SK-N-SH treated with all-trans-retinoic acid at 6 μM for 48 hours (cell line): ENCODE measurements around the gene GOLGA1.

Experiments
- ATAC-seq: fragments of 200-7000 bp; cut with Tn5 transposase; 3 replicates; pipeline ENCODE4 v1.9.1; 2020; ENCODE audit warnings: mild to moderate bottlenecking, moderate library complexity
- ARNTL ChIP-seq: fragments of 450-650 bp; formaldehyde crosslinking; IDR thresholded peaks from 2 replicates; pipeline ENCODE4 v1.5.0; 2020; ENCODE audit warnings: low read depth, mild to moderate bottlenecking, moderate library complexity, borderline replicate concordance
- BACH2 ChIP-seq: fragments of 250-450 bp; sonication (Bioruptor Pico); IDR thresholded peaks from 2 replicates; pipeline ENCODE4 v1.9.0; 2021; ENCODE audit warnings: mild to moderate bottlenecking, borderline replicate concordance
- CSDC2 ChIP-seq: fragments of 250-450 bp; sonication (Bioruptor Pico); IDR thresholded peaks from 2 replicates; pipeline ENCODE4 v1.5.0; 2020; ENCODE audit warnings: mild to moderate bottlenecking, moderate library complexity
- ESRRG ChIP-seq: fragments of 250-450 bp; sonication (Bioruptor Pico); IDR thresholded peaks from 2 replicates; pipeline ENCODE4 v1.6.1; 2021; ENCODE audit warnings: mild to moderate bottlenecking
- GLIS3 ChIP-seq: fragments of 250-450 bp; sonication (Bioruptor Pico); IDR thresholded peaks from 2 replicates; pipeline ENCODE4 v1.5.0; 2020; ENCODE audit warnings: mild to moderate bottlenecking, moderate library complexity
- ISL1 ChIP-seq: fragments of 250-450 bp; sonication (Bioruptor Pico); IDR thresholded peaks from 2 replicates; pipeline ENCODE4 v2.1.2; 2022; ENCODE audit warnings: mild to moderate bottlenecking, moderate library complexity
- OSR1 ChIP-seq: fragments of 250-450 bp; sonication (Bioruptor Pico); IDR thresholded peaks from 2 replicates; pipeline ENCODE4 v1.8.0; 2022; ENCODE audit warnings: moderate library complexity, mild to moderate bottlenecking, inconsistent platforms
- PPARA ChIP-seq: fragments of 250-450 bp; sonication (Bioruptor Pico); IDR thresholded peaks from 2 replicates; pipeline ENCODE4 v1.5.0; 2020; ENCODE audit warnings: mild to moderate bottlenecking, borderline replicate concordance
- RARB ChIP-seq: fragments of 250-450 bp; sonication (Bioruptor Pico); IDR thresholded peaks from 2 replicates; pipeline ENCODE4 v1.8.0; 2021; ENCODE audit warnings: mild to moderate bottlenecking, moderate library complexity
- SNAI2 ChIP-seq: fragments of 250-450 bp; sonication (Bioruptor Pico); IDR thresholded peaks from 2 replicates; pipeline ENCODE4 v1.5.0; 2020; ENCODE audit warnings: mild to moderate bottlenecking, moderate library complexity
- TCF4 ChIP-seq: fragments of 250-450 bp; sonication (Bioruptor Pico); IDR thresholded peaks from 2 replicates; pipeline ENCODE4 v1.8.0; 2021; ENCODE audit warnings: mild to moderate bottlenecking, moderate library complexity, borderline replicate concordance
- TOX ChIP-seq: fragments of 250-450 bp; sonication (Bioruptor Pico); IDR thresholded peaks from 2 replicates; pipeline ENCODE4 v1.8.0; 2021; ENCODE audit warnings: mild to moderate bottlenecking, moderate library complexity, borderline replicate concordance
- ZC3H10 ChIP-seq: fragments of 250-450 bp; sonication (Bioruptor Pico); IDR thresholded peaks from 2 replicates; pipeline ENCODE4 v1.5.1; 2021; ENCODE audit warnings: mild to moderate bottlenecking, moderate library complexity
- ZFP3 ChIP-seq: fragments of 250-450 bp; sonication (Bioruptor Pico); IDR thresholded peaks from 2 replicates; pipeline ENCODE4 v1.5.0; 2020; ENCODE audit warnings: mild to moderate bottlenecking, moderate library complexity
- ZFP30 ChIP-seq: fragments of 450-650 bp; formaldehyde crosslinking; IDR thresholded peaks from 2 replicates; pipeline ENCODE4 v1.5.0; 2022; ENCODE audit warnings: mild to moderate bottlenecking, moderate library complexity
- ZNF565 ChIP-seq: fragments of 450-650 bp; formaldehyde crosslinking; conservative IDR thresholded peaks from 2 replicates; pipeline ENCODE4 v1.5.0; 2020; ENCODE audit warnings: low read depth, mild to moderate bottlenecking, moderate library complexity
- ZNF70 ChIP-seq: fragments of 450-650 bp; formaldehyde crosslinking; IDR thresholded peaks from 2 replicates; pipeline ENCODE4 v1.5.0; 2020; ENCODE audit warnings: mild to moderate bottlenecking, moderate library complexity
- ZNF8 ChIP-seq: fragments of 450-650 bp; formaldehyde crosslinking; IDR thresholded peaks from 2 replicates; pipeline ENCODE4 v1.5.0; 2020; ENCODE audit warnings: mild to moderate bottlenecking, moderate library complexity
- TF ChIP-seq, protein P1 (sequence below): fragments of 250-450 bp; sonication (Bioruptor Pico); IDR thresholded peaks from 2 replicates; pipeline ENCODE4 v1.8.0; 2020; ENCODE audit warnings: mild to moderate bottlenecking, moderate library complexity, borderline replicate concordance
- TF ChIP-seq, protein P2 (sequence below): fragments of 250-450 bp; sonication (Bioruptor Pico); IDR thresholded peaks from 2 replicates; pipeline ENCODE4 v1.5.0; 2020; ENCODE audit warnings: mild to moderate bottlenecking, moderate library complexity
- TF ChIP-seq, protein P3 (sequence below): fragments of 250-450 bp; sonication (Bioruptor Pico); IDR thresholded peaks from 2 replicates; pipeline ENCODE4 v1.5.1; 2021; ENCODE audit warnings: mild to moderate bottlenecking, moderate library complexity
- TF ChIP-seq, protein P4 (sequence below): fragments of 250-450 bp; sonication (Bioruptor Pico); IDR thresholded peaks from 2 replicates; pipeline ENCODE4 v1.5.1; 2020; ENCODE audit warnings: low read depth, mild to moderate bottlenecking, moderate library complexity

Gene GOLGA1

DNA sequence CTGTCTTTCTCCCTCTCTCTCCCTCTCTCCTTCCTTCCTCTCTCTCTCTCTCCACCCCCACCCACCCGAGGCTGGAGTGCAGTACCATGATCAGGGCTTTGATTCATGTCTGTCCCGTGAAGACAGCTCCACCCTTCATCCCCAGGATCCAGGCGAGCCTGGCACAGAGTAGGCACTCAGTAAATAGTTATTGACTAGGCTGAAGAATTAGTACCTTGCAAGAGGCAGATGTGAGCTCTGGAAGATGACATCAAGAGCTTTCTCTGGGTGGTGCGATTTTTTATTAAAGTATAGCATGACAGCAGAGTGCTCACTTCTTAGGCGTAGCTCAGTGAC is 111.6 kb downstream of the GOLGA1 start (continued):
- TF ChIP-seq, protein P1, sequence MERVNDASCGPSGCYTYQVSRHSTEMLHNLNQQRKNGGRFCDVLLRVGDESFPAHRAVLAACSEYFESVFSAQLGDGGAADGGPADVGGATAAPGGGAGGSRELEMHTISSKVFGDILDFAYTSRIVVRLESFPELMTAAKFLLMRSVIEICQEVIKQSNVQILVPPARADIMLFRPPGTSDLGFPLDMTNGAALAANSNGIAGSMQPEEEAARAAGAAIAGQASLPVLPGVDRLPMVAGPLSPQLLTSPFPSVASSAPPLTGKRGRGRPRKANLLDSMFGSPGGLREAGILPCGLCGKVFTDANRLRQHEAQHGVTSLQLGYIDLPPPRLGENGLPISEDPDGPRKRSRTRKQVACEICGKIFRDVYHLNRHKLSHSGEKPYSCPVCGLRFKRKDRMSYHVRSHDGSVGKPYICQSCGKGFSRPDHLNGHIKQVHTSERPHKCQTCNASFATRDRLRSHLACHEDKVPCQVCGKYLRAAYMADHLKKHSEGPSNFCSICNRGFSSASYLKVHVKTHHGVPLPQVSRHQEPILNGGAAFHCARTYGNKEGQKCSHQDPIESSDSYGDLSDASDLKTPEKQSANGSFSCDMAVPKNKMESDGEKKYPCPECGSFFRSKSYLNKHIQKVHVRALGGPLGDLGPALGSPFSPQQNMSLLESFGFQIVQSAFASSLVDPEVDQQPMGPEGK = no peak
- TF ChIP-seq PPARA (CRISPR knock-in tag) (no peak), GLIS3 (no peak), ISL1 (CRISPR knock-in tag) (no peak), OSR1 (no peak), ZNF70 (CRISPR knock-in tag) (no peak), CSDC2 (no peak)

DNA sequence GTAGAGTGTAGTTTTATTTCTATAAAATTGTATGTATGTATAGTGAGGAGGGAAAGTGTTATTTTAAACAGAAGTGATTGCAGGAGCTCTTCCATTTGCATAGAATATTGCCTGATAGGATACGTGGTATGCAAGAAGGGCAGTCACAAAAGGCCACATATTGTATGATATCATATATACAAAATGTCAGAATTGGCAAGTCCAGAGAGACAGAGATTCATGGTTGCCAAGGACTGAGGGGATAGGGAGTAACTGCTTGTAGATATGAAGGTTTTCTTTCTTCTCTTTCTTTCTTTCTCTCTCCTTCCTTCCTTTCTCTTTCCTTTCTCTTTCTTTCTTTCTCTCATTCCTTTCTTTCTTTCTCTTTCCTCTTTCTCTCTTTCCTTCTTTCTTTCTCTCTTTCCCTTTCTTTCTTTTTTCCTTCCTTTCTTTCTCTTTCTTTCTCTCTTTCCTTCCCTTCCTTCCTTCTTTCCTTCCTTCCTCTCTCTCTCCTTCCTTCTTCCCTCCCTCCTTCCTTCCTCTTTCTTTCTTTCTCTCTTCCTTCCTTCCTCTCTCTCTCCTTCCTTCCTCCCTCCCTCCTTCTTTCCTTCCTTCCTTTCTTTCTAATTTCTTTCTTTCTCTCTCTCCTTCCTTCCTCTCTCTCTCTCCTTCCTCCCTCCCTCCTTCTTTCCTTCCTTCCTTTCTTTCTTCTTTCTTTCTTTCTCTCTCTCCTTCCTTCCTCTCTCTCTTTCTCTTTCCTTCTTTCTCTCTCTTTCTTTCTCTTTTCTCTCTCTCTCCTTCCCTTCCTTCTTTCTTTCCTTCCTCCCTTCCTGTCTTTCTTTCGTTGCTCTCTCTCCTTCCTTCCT is 112.2 kb downstream of the GOLGA1 start:
- TF ChIP-seq BACH2 (CRISPR knock-in tag) = no peak
- TF ChIP-seq TOX (CRISPR knock-in tag) = no peak
- no peak for TF ChIP-seq ISL1 (CRISPR knock-in tag)
- TF ChIP-seq SNAI2 (CRISPR knock-in tag) = no peak
- no peak for TF ChIP-seq ZNF8 (CRISPR knock-in tag)
- TF ChIP-seq, protein P2, sequence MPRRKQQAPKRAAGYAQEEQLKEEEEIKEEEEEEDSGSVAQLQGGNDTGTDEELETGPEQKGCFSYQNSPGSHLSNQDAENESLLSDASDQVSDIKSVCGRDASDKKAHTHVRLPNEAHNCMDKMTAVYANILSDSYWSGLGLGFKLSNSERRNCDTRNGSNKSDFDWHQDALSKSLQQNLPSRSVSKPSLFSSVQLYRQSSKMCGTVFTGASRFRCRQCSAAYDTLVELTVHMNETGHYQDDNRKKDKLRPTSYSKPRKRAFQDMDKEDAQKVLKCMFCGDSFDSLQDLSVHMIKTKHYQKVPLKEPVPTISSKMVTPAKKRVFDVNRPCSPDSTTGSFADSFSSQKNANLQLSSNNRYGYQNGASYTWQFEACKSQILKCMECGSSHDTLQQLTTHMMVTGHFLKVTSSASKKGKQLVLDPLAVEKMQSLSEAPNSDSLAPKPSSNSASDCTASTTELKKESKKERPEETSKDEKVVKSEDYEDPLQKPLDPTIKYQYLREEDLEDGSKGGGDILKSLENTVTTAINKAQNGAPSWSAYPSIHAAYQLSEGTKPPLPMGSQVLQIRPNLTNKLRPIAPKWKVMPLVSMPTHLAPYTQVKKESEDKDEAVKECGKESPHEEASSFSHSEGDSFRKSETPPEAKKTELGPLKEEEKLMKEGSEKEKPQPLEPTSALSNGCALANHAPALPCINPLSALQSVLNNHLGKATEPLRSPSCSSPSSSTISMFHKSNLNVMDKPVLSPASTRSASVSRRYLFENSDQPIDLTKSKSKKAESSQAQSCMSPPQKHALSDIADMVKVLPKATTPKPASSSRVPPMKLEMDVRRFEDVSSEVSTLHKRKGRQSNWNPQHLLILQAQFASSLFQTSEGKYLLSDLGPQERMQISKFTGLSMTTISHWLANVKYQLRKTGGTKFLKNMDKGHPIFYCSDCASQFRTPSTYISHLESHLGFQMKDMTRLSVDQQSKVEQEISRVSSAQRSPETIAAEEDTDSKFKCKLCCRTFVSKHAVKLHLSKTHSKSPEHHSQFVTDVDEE = no peak
- no peak for TF ChIP-seq RARB (CRISPR knock-in tag)
- TF ChIP-seq ESRRG (CRISPR knock-in tag) = no peak
- TF ChIP-seq ZFP30 (CRISPR knock-in tag) = no peak
- no peak for TF ChIP-seq ZNF565 (CRISPR knock-in tag)
- TF ChIP-seq TCF4 (CRISPR knock-in tag) = no peak
- TF ChIP-seq, protein P3, sequence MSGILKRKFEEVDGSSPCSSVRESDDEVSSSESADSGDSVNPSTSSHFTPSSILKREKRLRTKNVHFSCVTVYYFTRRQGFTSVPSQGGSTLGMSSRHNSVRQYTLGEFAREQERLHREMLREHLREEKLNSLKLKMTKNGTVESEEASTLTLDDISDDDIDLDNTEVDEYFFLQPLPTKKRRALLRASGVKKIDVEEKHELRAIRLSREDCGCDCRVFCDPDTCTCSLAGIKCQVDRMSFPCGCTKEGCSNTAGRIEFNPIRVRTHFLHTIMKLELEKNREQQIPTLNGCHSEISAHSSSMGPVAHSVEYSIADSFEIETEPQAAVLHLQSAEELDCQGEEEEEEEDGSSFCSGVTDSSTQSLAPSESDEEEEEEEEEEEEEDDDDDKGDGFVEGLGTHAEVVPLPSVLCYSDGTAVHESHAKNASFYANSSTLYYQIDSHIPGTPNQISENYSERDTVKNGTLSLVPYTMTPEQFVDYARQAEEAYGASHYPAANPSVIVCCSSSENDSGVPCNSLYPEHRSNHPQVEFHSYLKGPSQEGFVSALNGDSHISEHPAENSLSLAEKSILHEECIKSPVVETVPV (CRISPR knock-in tag) = no peak
- TF ChIP-seq GLIS3 = no peak
- no peak for TF ChIP-seq ARNTL
- TF ChIP-seq ZFP3 (CRISPR knock-in tag) = no peak
- TF ChIP-seq PPARA (CRISPR knock-in tag) = no peak
- no peak for TF ChIP-seq ZNF70 (CRISPR knock-in tag)
- TF ChIP-seq, protein P4, sequence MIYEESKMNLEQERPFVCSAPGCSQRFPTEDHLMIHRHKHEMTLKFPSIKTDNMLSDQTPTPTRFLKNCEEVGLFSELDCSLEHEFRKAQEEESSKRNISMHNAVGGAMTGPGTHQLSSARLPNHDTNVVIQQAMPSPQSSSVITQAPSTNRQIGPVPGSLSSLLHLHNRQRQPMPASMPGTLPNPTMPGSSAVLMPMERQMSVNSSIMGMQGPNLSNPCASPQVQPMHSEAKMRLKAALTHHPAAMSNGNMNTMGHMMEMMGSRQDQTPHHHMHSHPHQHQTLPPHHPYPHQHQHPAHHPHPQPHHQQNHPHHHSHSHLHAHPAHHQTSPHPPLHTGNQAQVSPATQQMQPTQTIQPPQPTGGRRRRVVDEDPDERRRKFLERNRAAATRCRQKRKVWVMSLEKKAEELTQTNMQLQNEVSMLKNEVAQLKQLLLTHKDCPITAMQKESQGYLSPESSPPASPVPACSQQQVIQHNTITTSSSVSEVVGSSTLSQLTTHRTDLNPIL (CRISPR knock-in tag) = no peak
- no peak for TF ChIP-seq ZC3H10
- TF ChIP-seq, protein P1 = no peak
- TF ChIP-seq, all 23 proteins: peak for 0
- no peak for ATAC-seq
